ENCODE data around the gene FBXL7.

The FBXL7 gene

DNA sequence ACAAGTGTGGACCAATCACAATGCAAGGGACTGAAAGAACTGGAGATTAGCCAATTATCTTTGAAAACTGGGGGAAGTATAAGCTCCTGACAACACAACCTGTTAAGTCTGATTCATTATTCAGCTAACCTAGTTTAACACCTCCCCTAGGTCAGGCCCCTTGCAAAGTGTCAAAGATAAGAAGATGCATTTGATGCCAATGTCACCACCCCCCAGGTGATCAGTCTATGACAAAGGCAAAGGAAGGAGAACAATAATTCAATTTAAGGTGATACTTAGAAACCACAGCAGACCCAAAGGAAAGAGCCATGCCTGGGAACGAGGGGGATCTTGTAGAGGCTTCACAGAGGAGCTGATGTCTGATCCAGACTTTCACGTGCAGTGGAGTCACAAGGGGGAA is 137.9 kb downstream of the FBXL7 start:
- TF ChIP-seq CTCF (conservative IDR thresholded peaks at IDR 0.05; ENCODE audit: low read depth, low read length): no peak
- DNase-seq (ENCODE audit: low read depth): peak; percentile 21
- H3K4me3 ChIP-seq (ENCODE audit: low read depth, low read length): no peak overlapping the region

- TF ChIP-seq CTCF (conservative IDR thresholded peaks at IDR 0.05; ENCODE audit: low read depth, low read length): no peak
- no peak for DNase-seq (ENCODE audit: low read depth)
- no peak overlapping the region for H3K4me3 ChIP-seq (ENCODE audit: low read depth, low read length)
These were observed 138.3 kb downstream of the FBXL7 start for GRCh38 chr5:15638296-15638695.

DNA sequence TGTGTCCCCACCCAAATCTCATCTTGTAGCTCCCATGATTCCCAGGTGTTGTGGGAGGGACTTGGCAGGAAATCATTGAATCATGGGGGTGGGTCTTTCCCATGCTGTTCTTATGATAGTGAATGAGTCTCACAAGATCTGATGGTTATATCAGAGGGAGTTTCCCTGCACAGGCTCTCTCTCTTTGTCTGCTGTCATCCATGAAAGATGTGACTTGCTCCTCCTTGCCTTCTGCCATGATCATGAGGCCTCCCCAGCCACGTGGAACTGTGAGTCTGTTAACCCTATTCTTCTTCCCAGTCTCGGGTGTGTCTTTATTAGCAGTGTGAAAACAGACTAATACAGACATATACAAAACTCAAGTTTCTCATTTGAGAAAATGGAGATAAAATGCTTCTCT is 139.3 kb downstream of the FBXL7 start:
- H3K4me3 ChIP-seq (ENCODE audit: low read depth, low read length): no peak overlapping the region
- TF ChIP-seq CTCF (conservative IDR thresholded peaks at IDR 0.05; ENCODE audit: low read depth, low read length): no peak
- DNase-seq (ENCODE audit: low read depth): no peak

DNA sequence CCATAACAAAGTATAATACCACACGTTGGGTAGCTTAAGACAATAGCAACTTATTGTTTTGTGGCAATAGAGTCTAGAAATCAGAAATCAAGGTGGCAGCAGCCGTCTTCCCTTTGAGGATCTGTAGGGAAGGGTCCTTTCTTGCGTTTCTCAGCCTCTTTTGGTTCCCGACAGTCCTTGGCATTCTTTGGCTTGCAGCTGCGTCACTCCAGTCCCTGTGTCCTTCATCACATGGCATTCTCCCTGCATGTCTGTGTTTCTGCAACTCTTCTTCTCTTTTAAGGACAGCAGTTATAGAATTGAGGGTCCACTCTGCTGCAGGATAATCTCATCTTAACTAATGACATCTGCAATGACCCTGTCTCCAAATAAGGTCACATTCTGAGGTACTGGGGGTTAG is 140.1 kb downstream of the FBXL7 start:
- H3K4me3 ChIP-seq (ENCODE audit: low read depth, low read length): no peak overlapping the region
- DNase-seq (ENCODE audit: low read depth): no peak
- TF ChIP-seq CTCF (conservative IDR thresholded peaks at IDR 0.05; ENCODE audit: low read depth, low read length): no peak

DNA sequence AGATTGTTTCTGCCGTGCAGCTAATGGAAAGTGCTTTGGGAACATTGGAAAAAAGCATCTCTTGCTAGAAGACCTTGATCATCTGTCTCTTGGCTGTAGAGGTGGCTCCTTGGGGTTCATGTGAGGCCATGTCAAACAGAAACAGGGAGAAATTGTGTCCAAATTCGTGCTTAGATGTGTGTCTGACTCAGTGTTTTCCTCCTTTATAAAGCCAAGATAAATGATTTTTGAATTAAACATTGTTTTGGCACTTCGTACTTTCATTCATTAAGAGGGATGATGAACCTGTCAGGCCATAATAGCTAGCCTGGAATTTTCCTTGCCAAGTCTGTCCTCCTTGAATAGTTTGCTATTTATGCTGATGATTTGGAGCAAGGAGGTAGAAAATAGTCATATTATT is 143.8 kb downstream of the FBXL7 start:
- no peak for TF ChIP-seq CTCF (conservative IDR thresholded peaks at IDR 0.05; ENCODE audit: low read depth, low read length)
- no peak for DNase-seq (ENCODE audit: low read depth)
- H3K4me3 ChIP-seq (ENCODE audit: low read depth, low read length): no peak overlapping the region

- peak; percentile 33 for DNase-seq (ENCODE audit: low read depth)
- H3K4me3 ChIP-seq (ENCODE audit: low read depth, low read length): no peak overlapping the region
- no peak for TF ChIP-seq CTCF (conservative IDR thresholded peaks at IDR 0.05; ENCODE audit: low read depth, low read length)
These were observed 145.6 kb downstream of the FBXL7 start for GRCh38 chr5:15645381-15646160.

DNA sequence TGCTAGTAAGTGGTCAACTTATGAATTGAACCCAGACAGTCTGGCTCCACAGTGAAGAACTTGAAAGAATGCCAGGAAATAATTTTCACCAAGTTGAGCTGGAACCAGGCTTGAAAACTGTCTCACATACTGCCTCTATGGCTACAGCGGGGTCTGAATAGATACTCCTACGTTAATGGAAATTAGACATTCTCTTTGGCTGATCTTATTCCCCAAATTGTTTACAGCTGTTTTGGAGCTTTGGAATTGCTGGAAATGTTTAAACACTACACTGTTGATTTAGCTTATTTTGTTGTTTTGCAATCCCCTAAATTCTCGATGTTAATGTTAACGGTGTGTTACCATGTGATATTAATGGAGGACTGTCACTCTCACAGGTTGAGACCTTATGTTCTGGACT is 146.4 kb downstream of the FBXL7 start:
- H3K4me3 ChIP-seq (ENCODE audit: low read depth, low read length): no peak overlapping the region
- DNase-seq (ENCODE audit: low read depth): no peak
- no peak for TF ChIP-seq CTCF (conservative IDR thresholded peaks at IDR 0.05; ENCODE audit: low read depth, low read length)
